Prostate gland (tissue), 2 donors: Measurements from ENCODE around the gene ZFR. TPM values are rescaled to one million over a fixed set of nuclear protein-coding genes. Genes with fewer than 3 reads are reported as not detected.

Experiments used
- DNase-seq: peaks from one replicate; pipeline ENCODE4 v3.0.0-alpha.2; 2019; ENCODE audit warnings: low spot score
- H3K27ac ChIP-seq, 2 donors: fragments of 200-600 bp; sonication (generic); 2 replicates each; pipeline ENCODE4 v1.5.1; 2017 to 2019
- H3K27me3 ChIP-seq: fragments of 200-600 bp; sonication (generic); replicated peaks from 2 replicates; pipeline ENCODE4 v1.5.1; 2019; ENCODE audit not compliant: insufficient read depth
- H3K36me3 ChIP-seq, 2 donors: fragments of 200-600 bp; sonication (generic); 1 replicate in 1 of 2; 2 replicates in 1 of 2; pipeline versions ENCODE4 v1.5.1 to v1.8.1; 2017 to 2019
- H3K4me1 ChIP-seq: fragments of 200-600 bp; sonication (generic); replicated peaks from 2 replicates; pipeline ENCODE4 v1.5.1; 2019
- H3K4me3 ChIP-seq, 2 donors: fragments of 200-600 bp; sonication (generic); 2 replicates each; pipeline ENCODE4 v1.5.1; 2017 to 2019
- H3K9me3 ChIP-seq: fragments of 200-600 bp; sonication (generic); 2 replicates; pipeline ENCODE4 v1.5.1; 2017
- CTCF ChIP-seq, 4 experiments: fragments of 200-600 bp in 2 of 4; fragments of 450-650 bp in 2 of 4; sonication (generic) in 2 of 4; IDR thresholded peaks; 1 replicate in 3 of 4; 2 replicates in 1 of 4; pipeline ENCODE4 v1.5.1; 2016 to 2019; ENCODE audit warnings: antibody characterized with exemption in 4 of 4, mild to moderate bottlenecking in 2 of 4, moderate library complexity in 2 of 4
- POLR2A ChIP-seq: fragments of 450-650 bp; IDR thresholded peaks from one replicate; pipeline ENCODE4 v1.6.1; 2016; ENCODE audit warnings: antibody characterized with exemption, mild to moderate bottlenecking
- POLR2AphosphoS5 ChIP-seq: sonication (generic); formaldehyde crosslinking; IDR thresholded peaks from one replicate; pipeline ENCODE4 v1.6.1; 2017; ENCODE audit warnings: antibody characterized with exemption
- WGBS: methylation state at CpG from one replicate; pipeline ENCODE4 v1.1.5; 2018; 5-methylcytosine and 5-hydroxymethylcytosine counted together
- intact Hi-C: fragments of 100-400 bp; cut with DNase I; formaldehyde crosslinking; loops from one replicate; pipeline ENCODE4 v1.14.2; 2022
- total RNA-seq, 2 donors: library from RNA; depleted of rRNA; stranded (reverse); fragments of >200 nt; gene quantifications; one replicate each; pipeline ENCODE4 v1.1.0, GENCODE V29; 2016

The ZFR gene
- total RNA-seq, 2 donors from 2014 or later = 69.0 to 73.7 TPM

- DNase-seq = no peak
- H3K27ac ChIP-seq = no peak overlapping the region
- no peaks in the 10 kb centered on the region for H3K4me1 ChIP-seq
- H3K36me3 ChIP-seq = no peaks in the 10 kb centered on the region
- TF ChIP-seq POLR2A (no peak), CTCF (IDR thresholded peaks at IDR 0.05) (no peak), POLR2AphosphoS5 (no peak)
- no peaks in the 10 kb centered on the region for H3K9me3 ChIP-seq
- intact Hi-C loops = no loop called here
- no peaks in the 10 kb centered on the region for H3K27me3 ChIP-seq
- WGBS = 84% methylated on average over 10 of the region's 10 CpGs
- H3K4me3 ChIP-seq = no peak overlapping the region
Observed at GRCh38 chr5:32390819-32391591, 53.5 kb downstream of the ZFR start.

- no peak for DNase-seq
- 45% methylated on average over 6 of the region's 6 CpGs for WGBS
- H3K27me3 ChIP-seq = no peaks in the 10 kb centered on the region
- intact Hi-C loops = no loop called here
- H3K9me3 ChIP-seq = no peaks in the 10 kb centered on the region
- H3K36me3 ChIP-seq = no peaks in the 10 kb centered on the region
- H3K4me3 ChIP-seq = no peak overlapping the region
- TF ChIP-seq POLR2AphosphoS5 = no peak
- no peak for TF ChIP-seq CTCF (IDR thresholded peaks at IDR 0.05)
- no peak for TF ChIP-seq POLR2A
- no peaks in the 10 kb centered on the region for H3K4me1 ChIP-seq
- H3K27ac ChIP-seq = peak overlapping the region in 1 of 2 donors; percentile 7
Observed at GRCh38 chr5:32388432-32389129, 56.0 kb downstream of the ZFR start.

- H3K27me3 ChIP-seq = no peaks in the 10 kb centered on the region
- H3K4me3 ChIP-seq = no peak overlapping the region
- H3K4me1 ChIP-seq = no peaks in the 10 kb centered on the region
- H3K9me3 ChIP-seq = no peaks in the 10 kb centered on the region
- intact Hi-C loops = no loop called here
- TF ChIP-seq CTCF (IDR thresholded peaks at IDR 0.05) = no peak
- no peak for DNase-seq
- no peaks in the 10 kb centered on the region for H3K36me3 ChIP-seq
- peak overlapping the region in 1 of 2 donors; percentile 7 for H3K27ac ChIP-seq
Observed at GRCh38 chr5:32387841-32388240, 56.7 kb downstream of the ZFR start.

GRCh38 chr5:32387211-32387610 is 57.3 kb downstream of the ZFR start:
- Histone ChIP-seq H3K9me3 (no peaks in the 10 kb centered on the region), H3K36me3 (no peaks in the 10 kb centered on the region), H3K4me1 (no peaks in the 10 kb centered on the region), H3K4me3 (no peak overlapping the region), H3K27ac (no peak overlapping the region), H3K27me3 (no peaks in the 10 kb centered on the region)
- intact Hi-C loops = no loop called here
- 17% methylated on average over 3 of the region's 3 CpGs for WGBS
- TF ChIP-seq POLR2AphosphoS5 = no peak
- no peak for TF ChIP-seq CTCF (IDR thresholded peaks at IDR 0.05)
- no peak for TF ChIP-seq POLR2A
- DNase-seq = no peak

- DNase-seq = no peak
- Histone ChIP-seq H3K4me1 (no peaks in the 10 kb centered on the region), H3K4me3 (no peak overlapping the region), H3K36me3 (no peaks in the 10 kb centered on the region), H3K9me3 (no peaks in the 10 kb centered on the region), H3K27ac (no peak overlapping the region), H3K27me3 (no peaks in the 10 kb centered on the region)
- intact Hi-C loops = no loop called here
- TF ChIP-seq POLR2A = no peak
- TF ChIP-seq POLR2AphosphoS5 = no peak
- no peak for TF ChIP-seq CTCF (IDR thresholded peaks at IDR 0.05)
Observed at GRCh38 chr5:32384621-32385020, 59.9 kb downstream of the ZFR start.
